Activated CD8-positive, alpha-beta memory T cell treated with anti-CD3 and anti-CD28 coated beads for 48 hours (primary cell): ENCODE results near the gene PSME1.

ENCODE experiments used
- DNase-seq, 3 experiments: peaks; one replicate each; pipeline ENCODE4 v3.0.0-alpha.2; 2020; ENCODE audit warnings: low read depth in 2 of 3, low spot score in 2 of 3

The PSME1 gene

GRCh38 chr14:24171422-24172260 lies 35.6 kb downstream of the PSME1 start, which contains the start of gene REC8:
Gene REC8, plus strand, starts transcription at chr14:24172080. Its CDS starts 473 bp downstream, at chr14:24172553.
- peak; percentile 41 to 70 (median 50) for DNase-seq

- no peak for DNase-seq
Observed at GRCh38 chr14:24172261-24172860, 36.4 kb downstream of the PSME1 start.

GRCh38 chr14:24172871-24173281 lies 36.9 kb downstream of the PSME1 start:
- DNase-seq = no peak

- no peak for DNase-seq
Observed at GRCh38 chr14:24176599-24176998, 40.6 kb downstream of the PSME1 start.

GRCh38 chr14:24177041-24177825 lies 41.2 kb downstream of the PSME1 start:
- no peak for DNase-seq

- DNase-seq = no peak
Observed at GRCh38 chr14:24177891-24178290, 41.9 kb downstream of the PSME1 start.

- DNase-seq = no peak
Observed at GRCh38 chr14:24178399-24179178, 42.6 kb downstream of the PSME1 start.

GRCh38 chr14:24179294-24179960 lies 43.4 kb downstream of the PSME1 start:
- no peak for DNase-seq

- no peak for DNase-seq
Observed at GRCh38 chr14:24179961-24180796, 44.2 kb downstream of the PSME1 start.

GRCh38 chr14:24181371-24182077 lies 45.5 kb downstream of the PSME1 start:
- DNase-seq = no peak

- no peak for DNase-seq
Observed at GRCh38 chr14:24182110-24182882, 46.3 kb downstream of the PSME1 start.

GRCh38 chr14:24183014-24183481 lies 47.1 kb downstream of the PSME1 start:
- no peak for DNase-seq

- DNase-seq = no peak
Observed at GRCh38 chr14:24184104-24184970, 48.3 kb downstream of the PSME1 start.

- no peak for DNase-seq
Observed at GRCh38 chr14:24185026-24185425, 49.0 kb downstream of the PSME1 start.

GRCh38 chr14:24185741-24186140 lies 49.7 kb downstream of the PSME1 start:
- DNase-seq = no peak

GRCh38 chr14:24186831-24187538 lies 51.0 kb downstream of the PSME1 start:
- DNase-seq = no peak
